ENCODE data around the gene MAOA. TPM values are rescaled to one million over a fixed set of nuclear protein-coding genes. Genes with fewer than 3 reads are reported as not detected.
A peak's percentile ranks its signal among the peaks of the same experiment; 100 is the strongest.
"Not testable (repeated sequence)": the region's sequence is repeated elsewhere in the genome, so short reads cannot be mapped to it uniquely, and the experiment has no call there.

The MAOA gene
- total RNA-seq, 2 donors from 2014 or later, result 0.38 to 4.7 TPM

DNA sequence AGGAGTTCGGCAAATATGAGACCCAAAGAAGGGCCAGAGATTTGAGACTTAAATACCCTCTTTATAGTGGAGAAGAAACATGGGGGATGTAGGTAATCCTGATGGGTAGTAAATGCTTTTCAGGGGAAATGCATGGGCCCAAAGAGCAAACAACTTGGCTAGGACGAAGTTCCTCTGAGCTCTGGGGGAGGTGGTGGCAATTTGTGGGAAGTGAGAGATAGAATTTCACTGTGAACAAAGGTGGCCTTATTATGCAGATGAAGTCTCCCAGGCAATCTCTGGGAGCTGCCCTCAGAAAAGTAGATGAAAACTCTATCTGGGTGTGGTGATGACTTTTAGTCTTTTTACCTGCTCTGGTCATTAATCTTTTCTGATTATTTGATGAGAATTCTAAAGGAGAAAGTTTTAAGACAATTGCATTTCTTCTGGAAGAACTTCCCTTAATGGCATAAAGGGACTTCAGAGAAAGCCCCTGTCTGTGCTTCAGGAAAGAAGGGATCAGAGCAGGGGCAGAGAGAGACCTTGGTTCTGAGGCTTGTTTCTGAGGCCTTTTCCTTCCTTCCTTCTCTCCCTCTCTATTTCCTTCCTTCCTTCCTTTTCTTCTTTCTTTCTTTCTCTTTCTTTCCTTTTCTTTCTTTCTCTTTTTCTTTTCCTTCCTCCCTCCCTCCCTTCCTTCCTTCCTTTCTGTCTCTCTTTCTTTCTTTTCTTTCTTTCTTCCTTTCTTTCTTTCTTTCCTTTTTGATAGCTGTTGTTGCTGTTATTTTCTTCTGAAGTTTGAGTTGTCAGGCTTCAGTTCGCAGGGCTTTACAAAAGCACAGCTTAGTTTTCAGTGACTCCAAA, 37.5 kb upstream of the MAOA start:
- H3K9ac ChIP-seq (ENCODE audit: extremely low read depth, low read length, poor library complexity, severe bottlenecking), result no peak overlapping the region
- Mint-ChIP-seq H3K9me3 (peaks cover 28% of the 10 kb centered on the region), H3K27ac (peak overlapping the region; percentile 33), H3K4me3 (no peak overlapping the region), H3K27me3 (ENCODE audit: insufficient read depth) (no peaks in the 10 kb centered on the region), H3K4me1 (peaks cover 30% of the 10 kb centered on the region), H3K36me3 (ENCODE audit: low read depth) (peaks cover 4% of the 10 kb centered on the region)
- H3K27ac ChIP-seq (ENCODE audit: low read depth, low read length), result no peak overlapping the region
- no peaks in the 10 kb centered on the region for H3K4me1 ChIP-seq (ENCODE audit: control insufficient read depth, insufficient read depth, low read length)
- H3K9me3 ChIP-seq (ENCODE audit: control insufficient read depth, low read length), result peaks cover 11% of the 10 kb centered on the region
- TF ChIP-seq, protein P1, sequence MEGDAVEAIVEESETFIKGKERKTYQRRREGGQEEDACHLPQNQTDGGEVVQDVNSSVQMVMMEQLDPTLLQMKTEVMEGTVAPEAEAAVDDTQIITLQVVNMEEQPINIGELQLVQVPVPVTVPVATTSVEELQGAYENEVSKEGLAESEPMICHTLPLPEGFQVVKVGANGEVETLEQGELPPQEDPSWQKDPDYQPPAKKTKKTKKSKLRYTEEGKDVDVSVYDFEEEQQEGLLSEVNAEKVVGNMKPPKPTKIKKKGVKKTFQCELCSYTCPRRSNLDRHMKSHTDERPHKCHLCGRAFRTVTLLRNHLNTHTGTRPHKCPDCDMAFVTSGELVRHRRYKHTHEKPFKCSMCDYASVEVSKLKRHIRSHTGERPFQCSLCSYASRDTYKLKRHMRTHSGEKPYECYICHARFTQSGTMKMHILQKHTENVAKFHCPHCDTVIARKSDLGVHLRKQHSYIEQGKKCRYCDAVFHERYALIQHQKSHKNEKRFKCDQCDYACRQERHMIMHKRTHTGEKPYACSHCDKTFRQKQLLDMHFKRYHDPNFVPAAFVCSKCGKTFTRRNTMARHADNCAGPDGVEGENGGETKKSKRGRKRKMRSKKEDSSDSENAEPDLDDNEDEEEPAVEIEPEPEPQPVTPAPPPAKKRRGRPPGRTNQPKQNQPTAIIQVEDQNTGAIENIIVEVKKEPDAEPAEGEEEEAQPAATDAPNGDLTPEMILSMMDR (conservative IDR thresholded peaks at IDR 0.05), result no peak
- no peaks in the 10 kb centered on the region for H3K27me3 ChIP-seq (ENCODE audit: control insufficient read depth, insufficient read depth, low read length, poor library complexity, severe bottlenecking)
- H3K4me3 ChIP-seq (ENCODE audit: low read length), result no peak overlapping the region
- no peaks in the 10 kb centered on the region for H3K36me3 ChIP-seq (ENCODE audit: control insufficient read depth, insufficient read depth, low read length)
- peak; percentile 75 for DNase-seq
- WGBS, 2 experiments (ENCODE audit: insufficient coverage in 1 of 2, insufficient read length in 1 of 2), result 0 to 44% methylated on average over 1 to 3 of the region's 3 CpGs

DNA sequence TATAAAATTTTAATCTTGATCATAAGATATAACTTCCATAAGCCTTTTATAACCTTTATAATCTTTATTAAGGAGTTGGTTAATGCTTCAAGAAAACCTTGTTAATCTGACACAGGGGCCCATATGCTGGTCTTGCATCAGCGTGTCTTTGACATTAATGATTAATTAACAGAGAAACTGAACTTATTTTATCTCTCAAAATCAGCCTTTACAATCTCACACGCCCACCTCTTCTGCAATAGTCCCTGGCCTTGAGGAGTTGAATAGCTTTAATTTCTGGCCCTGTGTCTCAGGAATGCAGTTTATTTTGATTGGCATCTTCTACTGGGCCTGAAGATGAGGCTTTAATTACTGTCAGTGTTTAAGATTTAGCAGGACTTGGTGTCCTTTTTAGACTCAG, 36.2 kb upstream of the MAOA start:
- 67 to 93% methylated on average over 1 to 2 of the region's 2 CpGs for WGBS, 2 experiments (ENCODE audit: insufficient coverage in 1 of 2, insufficient read length in 1 of 2)
- peaks cover 11% of the 10 kb centered on the region for H3K9me3 ChIP-seq (ENCODE audit: control insufficient read depth, low read length)
- H3K4me1 Mint-ChIP-seq, result peaks cover 35% of the 10 kb centered on the region
- not testable (repeated sequence) for H3K4me3 Mint-ChIP-seq; H3K4me1 ChIP-seq (ENCODE audit: control insufficient read depth, insufficient read depth, low read length); H3K27ac ChIP-seq (ENCODE audit: low read depth, low read length); H3K27me3 Mint-ChIP-seq (ENCODE audit: insufficient read depth); H3K27me3 ChIP-seq (ENCODE audit: control insufficient read depth, insufficient read depth, low read length, poor library complexity, severe bottlenecking); H3K36me3 ChIP-seq (ENCODE audit: control insufficient read depth, insufficient read depth, low read length); H3K9ac ChIP-seq (ENCODE audit: extremely low read depth, low read length, poor library complexity, severe bottlenecking); DNase-seq; H3K4me3 ChIP-seq (ENCODE audit: low read length); H3K27ac Mint-ChIP-seq
- peaks cover 10% of the 10 kb centered on the region for H3K36me3 Mint-ChIP-seq (ENCODE audit: low read depth)
- peaks cover 40% of the 10 kb centered on the region for H3K9me3 Mint-ChIP-seq

DNA sequence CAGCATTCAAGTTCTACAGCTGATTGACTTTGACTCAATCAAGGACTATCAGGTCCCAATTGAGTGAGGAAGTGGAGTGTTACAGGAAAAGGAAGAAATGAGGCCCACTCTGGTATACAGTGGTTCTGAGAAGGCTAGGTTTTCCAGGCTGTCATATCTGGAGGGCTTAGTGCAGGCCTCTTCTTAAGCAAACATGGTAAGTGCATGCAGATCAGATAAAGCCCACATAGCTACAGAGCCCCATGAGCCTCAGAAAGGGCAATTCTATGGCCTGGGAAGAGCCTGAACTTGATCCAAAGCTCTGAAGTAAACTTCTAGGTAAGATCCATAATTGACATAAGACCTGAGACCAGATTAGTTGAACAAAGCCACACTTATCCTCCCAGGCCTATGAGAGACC, 29.0 kb upstream of the MAOA start:
- Mint-ChIP-seq H3K27me3 (ENCODE audit: insufficient read depth) (no peaks in the 10 kb centered on the region), H3K4me3 (no peak overlapping the region), H3K27ac (no peak overlapping the region), H3K4me1 (peaks cover 23% of the 10 kb centered on the region), H3K9me3 (peaks cover 27% of the 10 kb centered on the region), H3K36me3 (ENCODE audit: low read depth) (peaks cover 8% of the 10 kb centered on the region)
- Histone ChIP-seq H3K4me1 (ENCODE audit: control insufficient read depth, insufficient read depth, low read length) (no peaks in the 10 kb centered on the region), H3K36me3 (ENCODE audit: control insufficient read depth, insufficient read depth, low read length) (no peaks in the 10 kb centered on the region), H3K4me3 (ENCODE audit: low read length) (no peak overlapping the region), H3K27me3 (ENCODE audit: control insufficient read depth, insufficient read depth, low read length, poor library complexity, severe bottlenecking) (no peaks in the 10 kb centered on the region), H3K9ac (ENCODE audit: extremely low read depth, low read length, poor library complexity, severe bottlenecking) (no peak overlapping the region), H3K27ac (ENCODE audit: low read depth, low read length) (no peak overlapping the region), H3K9me3 (ENCODE audit: control insufficient read depth, low read length) (peaks cover 8% of the 10 kb centered on the region)
- DNase-seq, result no peak
- TF ChIP-seq, protein P1 (conservative IDR thresholded peaks at IDR 0.05), result no peak

Data from endodermal cell (in vitro differentiated cells).